PC-3 (cell line): ENCODE results near the gene UBFD1.

Source experiments
- EZH2 ChIP-seq: fragments of 300-600 bp; sonication (generic); IDR thresholded peaks from one replicate; pipeline ENCODE4 v1.6.1; 2017; ENCODE audit warnings: antibody characterized with exemption, mild to moderate bottlenecking, low read length; ENCODE audit not compliant: unreplicated experiment
- EZH2phosphoT487 ChIP-seq: fragments of 300-600 bp; sonication (generic); IDR thresholded peaks from 2 replicates; pipeline ENCODE4 v1.6.1; 2018; ENCODE audit warnings: mild to moderate bottlenecking, antibody characterized with exemption, low read length, borderline replicate concordance
- TF ChIP-seq, protein P1 (sequence below): fragments of 300-600 bp; sonication (generic); conservative IDR thresholded peaks from 2 replicates; pipeline ENCODE4 v1.5.1; 2017; ENCODE audit warnings: antibody characterized with exemption, low read depth, mild to moderate bottlenecking, low read length

DNA sequence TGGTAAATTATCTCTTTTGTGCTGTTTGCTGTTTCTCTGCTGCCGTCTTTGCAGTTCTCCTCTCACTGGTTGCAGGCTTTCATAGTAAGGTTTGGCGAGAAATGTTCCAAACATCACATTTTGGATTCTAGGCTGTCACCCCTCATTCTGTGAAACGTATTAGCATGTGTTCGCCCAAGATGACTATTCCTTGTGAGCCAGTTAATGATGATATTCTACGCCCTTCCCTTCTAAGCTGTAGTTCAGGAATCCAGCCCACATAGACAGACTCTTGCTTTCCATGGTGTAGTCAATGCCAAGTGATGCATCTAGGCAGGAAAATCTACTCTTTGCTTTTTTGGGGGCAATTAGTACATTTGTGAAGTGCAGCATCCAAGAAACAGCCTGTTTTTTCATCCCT is 14.4 kb downstream of the UBFD1 start:
- TF ChIP-seq, protein P1, sequence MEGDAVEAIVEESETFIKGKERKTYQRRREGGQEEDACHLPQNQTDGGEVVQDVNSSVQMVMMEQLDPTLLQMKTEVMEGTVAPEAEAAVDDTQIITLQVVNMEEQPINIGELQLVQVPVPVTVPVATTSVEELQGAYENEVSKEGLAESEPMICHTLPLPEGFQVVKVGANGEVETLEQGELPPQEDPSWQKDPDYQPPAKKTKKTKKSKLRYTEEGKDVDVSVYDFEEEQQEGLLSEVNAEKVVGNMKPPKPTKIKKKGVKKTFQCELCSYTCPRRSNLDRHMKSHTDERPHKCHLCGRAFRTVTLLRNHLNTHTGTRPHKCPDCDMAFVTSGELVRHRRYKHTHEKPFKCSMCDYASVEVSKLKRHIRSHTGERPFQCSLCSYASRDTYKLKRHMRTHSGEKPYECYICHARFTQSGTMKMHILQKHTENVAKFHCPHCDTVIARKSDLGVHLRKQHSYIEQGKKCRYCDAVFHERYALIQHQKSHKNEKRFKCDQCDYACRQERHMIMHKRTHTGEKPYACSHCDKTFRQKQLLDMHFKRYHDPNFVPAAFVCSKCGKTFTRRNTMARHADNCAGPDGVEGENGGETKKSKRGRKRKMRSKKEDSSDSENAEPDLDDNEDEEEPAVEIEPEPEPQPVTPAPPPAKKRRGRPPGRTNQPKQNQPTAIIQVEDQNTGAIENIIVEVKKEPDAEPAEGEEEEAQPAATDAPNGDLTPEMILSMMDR: no peak
- TF ChIP-seq EZH2: no peak
- no peak for TF ChIP-seq EZH2phosphoT487
